HUES48 (cell line): Measurements from ENCODE around the gene DLG1.

Experiments
- H3K27ac ChIP-seq: one replicate; pipeline ENCODE4 v1.7.0; 2013; ENCODE audit warnings: low read depth, low read length, inconsistent platforms
- H3K27me3 ChIP-seq: 2 replicates; pipeline ENCODE4 v1.6.1; 2013; ENCODE audit warnings: mild to moderate bottlenecking, low read length; ENCODE audit not compliant: control insufficient read depth, insufficient read depth
- H3K36me3 ChIP-seq: 2 replicates; pipeline ENCODE4 v1.6.1; 2013; ENCODE audit warnings: low read length; ENCODE audit not compliant: control insufficient read depth, insufficient read depth
- H3K4me1 ChIP-seq: 2 replicates; pipeline ENCODE4 v1.6.1; 2013; ENCODE audit warnings: mild to moderate bottlenecking, low read length; ENCODE audit not compliant: control insufficient read depth, insufficient read depth
- H3K4me3 ChIP-seq: 2 replicates; pipeline ENCODE4 v1.5.1; 2013; ENCODE audit warnings: mild to moderate bottlenecking, low read depth, low read length
- H3K9ac ChIP-seq: 2 replicates; pipeline ENCODE4 v1.6.1; 2013; ENCODE audit warnings: mild to moderate bottlenecking, low read depth, low read length, moderate library complexity
- H3K9me3 ChIP-seq: 2 replicates; pipeline ENCODE4 v1.6.1; 2013; ENCODE audit warnings: low read length; ENCODE audit not compliant: control insufficient read depth, insufficient read depth

Gene DLG1

DNA sequence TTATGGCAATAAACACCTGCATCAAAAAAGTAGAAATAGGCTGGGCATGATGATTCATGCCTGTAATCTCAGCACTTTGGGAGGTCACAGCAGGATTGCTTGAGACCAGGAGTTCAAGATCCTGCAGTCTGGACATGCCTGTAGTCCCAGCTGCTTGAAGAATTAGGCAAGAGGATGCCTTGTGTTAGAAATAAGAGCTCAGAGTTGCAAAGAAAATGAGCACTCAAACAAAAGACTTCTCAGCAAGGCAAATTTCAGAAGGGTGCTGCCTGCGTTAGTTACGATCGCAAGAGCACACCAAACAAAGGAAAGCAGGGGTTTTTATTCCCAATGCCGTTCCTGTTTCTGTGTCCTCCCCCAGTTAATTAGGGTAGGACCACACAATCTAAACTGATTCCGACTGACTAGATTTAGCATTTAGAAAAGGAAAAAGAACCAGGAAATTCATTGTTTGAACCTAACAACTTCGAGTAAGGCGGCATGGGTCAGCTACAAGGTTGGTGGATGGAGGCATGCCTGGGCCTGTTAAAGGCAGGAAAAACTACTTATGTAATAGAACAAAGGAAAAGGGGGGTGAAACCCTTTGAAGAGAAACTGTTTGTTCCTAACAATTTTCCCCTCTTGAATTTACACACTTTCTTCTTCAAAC lies 55.5 kb downstream of the DLG1 start:
- no peak overlapping the region for H3K27ac ChIP-seq
- H3K9me3 ChIP-seq = peaks cover 26% of the 10 kb centered on the region
- peaks cover 12% of the 10 kb centered on the region; the same call in 1 of the 2 replicates for H3K36me3 ChIP-seq

DNA sequence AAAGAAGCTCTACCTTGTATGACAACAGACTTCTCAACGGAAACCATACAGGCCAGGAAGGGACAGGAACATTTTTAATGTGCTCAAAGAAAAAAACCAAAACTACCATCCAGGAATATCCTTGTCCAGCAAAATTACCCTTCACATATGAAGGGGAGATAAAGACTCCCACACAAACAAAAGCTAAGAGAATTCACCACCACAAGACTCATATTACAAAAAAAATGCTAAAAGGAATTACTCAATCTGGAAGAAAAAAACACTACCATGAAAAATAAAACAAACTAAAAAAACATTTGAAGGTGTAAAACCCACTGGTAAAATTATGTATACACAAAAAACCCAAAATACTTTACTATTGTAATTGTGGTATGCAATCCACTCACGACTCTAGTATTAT lies 57.2 kb downstream of the DLG1 start:
- no peaks in the 10 kb centered on the region for H3K27me3 ChIP-seq
- H3K27ac ChIP-seq = no peak overlapping the region
- H3K4me3 ChIP-seq = no peak overlapping the region
- H3K9ac ChIP-seq = no peak overlapping the region
- H3K4me1 ChIP-seq = no peaks in the 10 kb centered on the region; the same call in 1 of the 2 replicates
- peaks cover 12% of the 10 kb centered on the region; the same call in 1 of the 2 replicates for H3K36me3 ChIP-seq
- peaks cover 23% of the 10 kb centered on the region for H3K9me3 ChIP-seq

More for the DNA sequence above, 55.5 kb downstream of the DLG1 start:
- no peak overlapping the region for H3K9ac ChIP-seq
- no peaks in the 10 kb centered on the region; the same call in 1 of the 2 replicates for H3K4me1 ChIP-seq
- H3K27me3 ChIP-seq = no peaks in the 10 kb centered on the region
- H3K4me3 ChIP-seq = no peak overlapping the region

DNA sequence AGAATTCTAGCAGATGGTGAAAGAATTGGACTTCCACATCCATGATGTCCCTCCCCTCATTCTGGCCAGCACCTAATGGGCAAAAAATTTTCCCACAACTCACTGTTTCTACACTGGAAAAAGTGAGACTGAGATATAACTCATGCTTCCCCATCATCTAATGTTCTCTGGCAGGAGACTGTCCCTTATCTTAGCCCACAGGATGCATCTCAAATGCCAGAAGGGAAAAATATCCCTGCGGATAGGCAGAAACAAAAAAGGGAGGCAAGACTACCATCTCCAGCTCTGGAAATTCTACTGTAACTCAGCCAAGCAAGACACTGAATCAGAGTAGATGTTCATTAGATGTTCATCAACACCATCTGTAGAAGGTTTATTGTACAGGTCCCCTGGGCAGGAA lies 58.6 kb downstream of the DLG1 start:
- H3K9me3 ChIP-seq = peaks cover 23% of the 10 kb centered on the region
- no peaks in the 10 kb centered on the region; the same call in 1 of the 2 replicates for H3K4me1 ChIP-seq
- H3K27me3 ChIP-seq = no peaks in the 10 kb centered on the region
- H3K4me3 ChIP-seq = no peak overlapping the region
- no peak overlapping the region for H3K27ac ChIP-seq
- no peak overlapping the region for H3K9ac ChIP-seq
- H3K36me3 ChIP-seq = peaks cover 12% of the 10 kb centered on the region; the same call in 1 of the 2 replicates

DNA sequence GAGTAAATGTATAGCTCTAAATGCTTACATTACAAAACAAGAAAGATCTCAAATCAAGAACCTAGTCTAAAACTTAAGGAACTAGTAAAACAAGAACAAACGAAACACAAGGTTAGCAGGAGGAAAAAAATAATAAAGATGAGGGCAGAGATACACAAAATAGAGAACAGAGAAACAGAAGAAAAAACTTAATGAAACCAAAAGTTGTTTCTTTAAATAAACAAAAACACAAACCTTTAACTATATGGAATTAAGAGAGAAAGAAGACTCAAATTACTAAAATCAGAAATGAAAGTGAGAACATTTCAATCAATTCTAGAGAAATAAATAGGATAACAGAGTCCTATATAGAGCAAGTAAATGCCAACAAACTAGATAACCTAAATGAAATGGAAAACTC lies 59.6 kb downstream of the DLG1 start:
- Histone ChIP-seq H3K4me1 (no peaks in the 10 kb centered on the region; the same call in 1 of the 2 replicates), H3K9ac (no peak overlapping the region), H3K4me3 (no peak overlapping the region), H3K27ac (no peak overlapping the region), H3K36me3 (peaks cover 4% of the 10 kb centered on the region; the same call in 1 of the 2 replicates), H3K27me3 (no peaks in the 10 kb centered on the region), H3K9me3 (peaks cover 18% of the 10 kb centered on the region)

GRCh38 chr3:197237897-197238296 lies 60.5 kb downstream of the DLG1 start:
- Histone ChIP-seq H3K27me3 (no peaks in the 10 kb centered on the region), H3K36me3 (no peaks in the 10 kb centered on the region), H3K9me3 (peaks cover 8% of the 10 kb centered on the region), H3K27ac (no peak overlapping the region), H3K4me1 (no peaks in the 10 kb centered on the region; the same call in 1 of the 2 replicates), H3K4me3 (no peak overlapping the region), H3K9ac (no peak overlapping the region)

DNA sequence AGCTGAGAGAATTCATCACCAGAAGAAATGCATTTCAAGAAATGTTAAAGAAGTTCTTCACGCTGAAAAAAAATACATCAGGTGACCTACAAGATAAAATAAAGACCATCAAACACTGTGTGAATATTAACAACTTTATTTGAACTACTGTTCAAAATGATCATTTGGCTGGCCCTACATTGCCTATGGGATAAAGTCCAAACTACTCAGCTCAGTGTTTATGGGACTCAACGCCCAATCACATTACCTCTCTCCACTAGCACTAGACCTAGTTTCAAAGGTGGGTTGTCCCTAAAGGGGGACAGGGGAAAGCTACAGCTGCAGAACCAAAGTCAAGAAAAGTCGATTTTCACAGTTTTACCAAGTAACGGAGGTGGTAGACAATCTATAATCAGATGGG lies 62.0 kb downstream of the DLG1 start:
- Histone ChIP-seq H3K4me1 (no peaks in the 10 kb centered on the region; the same call in 1 of the 2 replicates), H3K4me3 (no peak overlapping the region), H3K9ac (no peak overlapping the region), H3K36me3 (no peaks in the 10 kb centered on the region), H3K9me3 (no peaks in the 10 kb centered on the region), H3K27ac (no peak overlapping the region), H3K27me3 (no peaks in the 10 kb centered on the region)

DNA sequence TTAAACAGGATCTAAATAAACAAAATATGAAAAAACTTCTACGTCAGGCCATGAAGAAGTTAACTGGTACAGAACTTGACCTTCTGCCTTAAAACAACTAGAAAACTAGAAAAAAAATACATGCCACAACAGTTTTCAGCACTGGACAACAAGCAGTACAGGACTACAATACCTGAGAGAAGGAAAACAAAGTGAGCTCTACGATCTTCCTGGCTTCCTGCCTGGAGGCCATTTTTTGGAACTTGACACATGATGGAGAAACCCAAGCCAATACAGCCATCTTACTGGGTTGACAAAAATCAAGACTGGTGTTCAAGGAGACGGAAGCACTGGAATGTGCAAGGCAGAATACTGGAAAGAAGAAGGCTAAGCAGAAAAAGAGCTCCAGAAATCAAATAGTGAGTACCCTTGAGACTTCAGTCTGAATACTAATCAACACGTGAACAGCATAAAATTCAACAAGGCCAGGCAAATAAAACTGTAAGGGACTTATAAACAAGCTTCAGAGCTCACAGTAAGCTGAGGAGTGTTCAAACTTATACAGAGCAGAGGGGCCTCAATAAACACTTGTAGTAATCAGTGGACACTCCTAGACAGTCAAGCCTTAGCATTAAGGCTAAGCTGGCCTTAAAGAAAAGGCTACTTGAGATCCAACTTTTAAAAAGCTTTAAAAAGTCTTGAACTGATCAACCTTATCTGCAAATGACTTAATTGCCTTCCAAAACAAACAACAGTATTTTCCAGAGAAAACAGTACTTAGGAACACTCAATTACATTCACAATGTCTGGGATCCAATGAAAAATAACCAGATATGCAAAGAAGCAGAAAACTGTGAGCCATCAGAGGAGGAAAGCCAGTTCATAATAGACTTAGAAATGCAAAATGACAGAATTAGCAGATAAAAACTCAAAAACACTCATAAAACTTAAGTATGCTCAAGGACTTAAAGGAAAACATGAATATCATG lies 63.2 kb downstream of the DLG1 start:
- no peaks in the 10 kb centered on the region; the same call in 1 of the 2 replicates for H3K4me1 ChIP-seq
- no peaks in the 10 kb centered on the region for H3K9me3 ChIP-seq

DNA sequence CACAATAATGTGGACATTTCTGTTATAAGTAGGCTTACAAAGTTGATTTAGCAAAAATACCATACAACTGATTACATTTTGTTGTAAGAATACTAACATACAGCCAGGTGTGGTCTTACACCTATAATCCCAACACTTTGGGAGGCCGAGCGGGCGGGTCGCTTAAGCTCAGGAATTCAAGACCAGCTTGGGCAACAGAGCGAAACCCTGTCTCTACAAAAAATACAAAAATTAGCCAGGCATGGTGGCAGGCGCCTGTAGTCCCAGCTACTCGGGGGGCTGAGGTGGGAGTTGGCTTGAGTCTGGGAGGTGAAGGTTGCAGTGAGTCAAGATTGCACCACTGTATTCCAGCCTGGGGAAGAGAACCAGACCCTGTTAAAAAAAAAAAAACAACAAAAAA lies 67.1 kb downstream of the DLG1 start:
- H3K4me1 ChIP-seq = peaks cover 4% of the 10 kb centered on the region; the same call in 1 of the 2 replicates
- no peak overlapping the region for H3K4me3 ChIP-seq
- no peak overlapping the region for H3K27ac ChIP-seq
- no peak overlapping the region for H3K9ac ChIP-seq
- H3K9me3 ChIP-seq = no peaks in the 10 kb centered on the region
- no peaks in the 10 kb centered on the region for H3K27me3 ChIP-seq
- H3K36me3 ChIP-seq = no peaks in the 10 kb centered on the region

More for the DNA sequence above, 63.2 kb downstream of the DLG1 start:
- no peak overlapping the region for H3K9ac ChIP-seq
- no peak overlapping the region for H3K27ac ChIP-seq
- no peak overlapping the region for H3K4me3 ChIP-seq
- no peaks in the 10 kb centered on the region for H3K27me3 ChIP-seq
- no peaks in the 10 kb centered on the region for H3K36me3 ChIP-seq

- H3K27me3 ChIP-seq = no peaks in the 10 kb centered on the region
- H3K27ac ChIP-seq = no peak overlapping the region
- H3K4me1 ChIP-seq = peaks cover 9% of the 10 kb centered on the region; the same call in 1 of the 2 replicates
- no peaks in the 10 kb centered on the region for H3K9me3 ChIP-seq
- H3K9ac ChIP-seq = no peak overlapping the region
- H3K4me3 ChIP-seq = no peak overlapping the region
- H3K36me3 ChIP-seq = no peaks in the 10 kb centered on the region
These were observed 68.6 kb downstream of the DLG1 start for GRCh38 chr3:197229836-197230235.

DNA sequence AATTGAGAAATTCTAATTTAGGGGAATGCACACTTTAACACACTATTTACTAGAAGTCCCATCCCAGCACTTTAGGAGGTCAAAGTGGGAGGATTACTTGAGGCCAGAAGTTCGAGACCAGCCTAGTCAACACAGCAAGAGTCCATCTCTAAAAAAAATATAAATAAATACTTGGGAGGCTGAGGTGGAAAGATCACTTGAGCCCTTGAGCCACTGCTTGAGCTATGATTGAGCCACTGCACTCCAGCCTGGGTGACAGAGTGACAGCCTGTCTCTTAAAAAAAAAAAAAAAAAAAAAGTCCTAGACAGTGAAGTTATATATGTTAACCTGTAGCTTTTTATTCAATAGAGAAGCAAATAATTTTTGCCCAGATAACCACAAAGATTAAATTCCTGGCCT lies 69.2 kb downstream of the DLG1 start:
- H3K4me1 ChIP-seq = peaks cover 15% of the 10 kb centered on the region
- H3K27me3 ChIP-seq = no peaks in the 10 kb centered on the region
- no peaks in the 10 kb centered on the region for H3K9me3 ChIP-seq
- H3K36me3 ChIP-seq = no peaks in the 10 kb centered on the region
- H3K27ac ChIP-seq = no peak overlapping the region
- no peak overlapping the region for H3K9ac ChIP-seq
- no peak overlapping the region for H3K4me3 ChIP-seq
